IMR-90 (cell line): ENCODE results near the gene GCN1. TPM values are rescaled to one million over a fixed set of nuclear protein-coding genes. Genes with fewer than 3 reads are reported as not detected.

Experiments
- ATAC-seq: fragments of 200-7000 bp; cut with Tn5 transposase; 2 replicates; pipeline ENCODE4 v1.9.1; 2020; ENCODE audit warnings: low read depth, mild to moderate bottlenecking, moderate library complexity
- BruUV-seq: library from RNA; stranded (reverse); fragments of 400-500 nt; replicated peaks from 2 replicates; lab custom pipeline; 2021; lab: Mats Ljungman, UMichigan
- CTCF ChIA-PET: fragments of 300-600 bp; formaldehyde crosslinking; extraction: SDS; loops from one replicate; lab custom pipeline; 2021; ENCODE audit warnings: antibody characterized with exemption; lab: Yijun Ruan, JAX
- POLR2A ChIA-PET: fragments of 300-600 bp; sonication (Branson Sonifier 250); formaldehyde crosslinking; loops from one replicate; lab custom pipeline; 2022; ENCODE audit warnings: antibody characterized with exemption; ENCODE audit not compliant: unreplicated experiment; lab: Charles Lee
- DNase-seq: peaks from one replicate; pipeline ENCODE4 v3.0.0; 2013
- H2AFZ ChIP-seq: replicated peaks from 2 replicates; pipeline ENCODE3; 2013; ENCODE audit warnings: low read length, mild to moderate bottlenecking; ENCODE audit not compliant: poor library complexity
- H2AK5ac ChIP-seq: 2 replicates; pipeline ENCODE4 v1.6.1; 2013; ENCODE audit warnings: low read depth, low read length, inconsistent platforms
- H2AK9ac ChIP-seq: replicated peaks from 2 replicates; pipeline ENCODE3; 2013; ENCODE audit warnings: mild to moderate bottlenecking, low read depth, low read length, moderate library complexity; ENCODE audit not compliant: poor library complexity
- H2BK120ac ChIP-seq: 2 replicates; pipeline ENCODE4 v1.6.1; 2013; ENCODE audit warnings: low read depth, low read length, inconsistent platforms
- H2BK15ac ChIP-seq: 3 replicates; pipeline ENCODE4 v1.6.1; 2013; ENCODE audit warnings: low read depth, low read length, inconsistent platforms
- H2BK20ac ChIP-seq: 2 replicates; pipeline ENCODE4 v1.6.1; 2013; ENCODE audit warnings: low read depth, mild to moderate bottlenecking, inconsistent platforms, low read length, moderate library complexity
- H2BK5ac ChIP-seq: 2 replicates; pipeline ENCODE4 v1.6.1; 2013; ENCODE audit warnings: mild to moderate bottlenecking, low read depth, low read length, inconsistent platforms; ENCODE audit not compliant: poor library complexity, severe bottlenecking
- H3K14ac ChIP-seq: replicated peaks from 2 replicates; pipeline ENCODE4 v1.6.1; 2013; ENCODE audit warnings: low read depth, low read length, inconsistent platforms
- H3K18ac ChIP-seq: 2 replicates; pipeline ENCODE4 v1.6.1; 2013; ENCODE audit warnings: low read depth, low read length, control low read depth
- H3K23ac ChIP-seq: 2 replicates; pipeline ENCODE4 v1.6.1; 2013; ENCODE audit warnings: low read depth, low read length, inconsistent platforms
- H3K27ac ChIP-seq: 2 replicates; pipeline ENCODE4 v1.5.1; 2013; ENCODE audit warnings: mild to moderate bottlenecking, control low read depth, low read length; ENCODE audit not compliant: insufficient read depth
- H3K27me3 ChIP-seq: 2 replicates; pipeline ENCODE4 v1.6.1; 2013; ENCODE audit warnings: low read length; ENCODE audit not compliant: control insufficient read depth, insufficient read depth
- H3K36me3 ChIP-seq: 2 replicates; pipeline ENCODE4 v1.6.1; 2013; ENCODE audit warnings: low read length, mixed read lengths; ENCODE audit not compliant: control insufficient read depth, insufficient read depth
- H3K4ac ChIP-seq: 2 replicates; pipeline ENCODE4 v1.6.1; 2013; ENCODE audit warnings: low read depth, low read length, inconsistent platforms
- H3K4me1 ChIP-seq: 2 replicates; pipeline ENCODE4 v1.6.1; 2013; ENCODE audit warnings: low read length, mixed read lengths; ENCODE audit not compliant: control insufficient read depth, insufficient read depth
- H3K4me2 ChIP-seq: 2 replicates; pipeline ENCODE4 v1.6.1; 2013; ENCODE audit warnings: low read depth, mild to moderate bottlenecking, control low read depth, low read length, moderate library complexity
- H3K4me3 ChIP-seq: 2 replicates; pipeline ENCODE4 v1.5.1; 2013; ENCODE audit warnings: low read depth, mild to moderate bottlenecking, control low read depth, low read length, moderate library complexity; ENCODE audit not compliant: insufficient read depth
- H3K56ac ChIP-seq: 2 replicates; pipeline ENCODE4 v1.6.1; 2013; ENCODE audit warnings: low read length, inconsistent platforms; ENCODE audit not compliant: insufficient read depth; ENCODE audit errors: extremely low read depth
- H3K79me1 ChIP-seq, 2 experiments: 2 replicates each; pipeline ENCODE4 v1.6.1; 2013; ENCODE audit warnings: low read length in 2 of 2, inconsistent platforms in 1 of 2, low read depth in 1 of 2
- H3K9ac ChIP-seq: 2 replicates; pipeline ENCODE4 v1.6.1; 2013; ENCODE audit warnings: low read depth, low read length, control low read depth
- H3K9me1 ChIP-seq: 2 replicates; pipeline ENCODE4 v1.6.1; 2013; ENCODE audit warnings: low read length, inconsistent platforms; ENCODE audit not compliant: insufficient read depth
- H3K9me3 ChIP-seq: 2 replicates; pipeline ENCODE4 v1.6.1; 2013; ENCODE audit warnings: low read length; ENCODE audit not compliant: control insufficient read depth, insufficient read depth
- H4K20me1 ChIP-seq: 2 replicates; pipeline ENCODE4 v1.6.1; 2013; ENCODE audit warnings: low read length, inconsistent platforms; ENCODE audit not compliant: insufficient read depth
- H4K5ac ChIP-seq: 2 replicates; pipeline ENCODE4 v1.6.1; 2013; ENCODE audit warnings: mild to moderate bottlenecking, low read depth, low read length, control low read depth
- H4K8ac ChIP-seq, 2 experiments: 2 replicates each; pipeline ENCODE4 v1.6.1; 2013; ENCODE audit warnings: low read depth in 2 of 2, low read length in 2 of 2, control low read depth in 1 of 2, inconsistent platforms in 1 of 2
- H4K91ac ChIP-seq: 2 replicates; pipeline ENCODE4 v1.6.1; 2013; ENCODE audit warnings: low read depth, low read length, inconsistent platforms; ENCODE audit not compliant: insufficient read depth
- BHLHE40 ChIP-seq: fragments of 150-350 bp; IDR thresholded peaks from 2 replicates; pipeline ENCODE4 v1.6.1; 2016; ENCODE audit warnings: mild to moderate bottlenecking, low read depth, low read length
- CEBPB ChIP-seq: IDR thresholded peaks from 2 replicates; pipeline ENCODE4 v1.6.1; 2012; ENCODE audit warnings: low read depth, low read length, improper control_type of control experiment
- CHD1 ChIP-seq: IDR thresholded peaks from 2 replicates; pipeline ENCODE4 v1.6.1; 2012; ENCODE audit warnings: low read depth, low read length, improper control_type of control experiment
- FOS ChIP-seq: fragments of 150-350 bp; IDR thresholded peaks from 2 replicates; pipeline ENCODE4 v1.6.1; 2016; ENCODE audit warnings: low read depth, low read length
- MAFK ChIP-seq: IDR thresholded peaks from 2 replicates; pipeline ENCODE4 v1.6.1; 2012; ENCODE audit warnings: low read depth, low read length, improper control_type of control experiment
- MAZ ChIP-seq: IDR thresholded peaks from 2 replicates; pipeline ENCODE4 v1.6.1; 2012; ENCODE audit warnings: low read depth, mild to moderate bottlenecking, low read length, improper control_type of control experiment, moderate library complexity, borderline replicate concordance
- MXI1 ChIP-seq: IDR thresholded peaks from 2 replicates; pipeline ENCODE4 v1.6.1; 2012; ENCODE audit warnings: low read depth, mild to moderate bottlenecking, low read length, moderate library complexity, borderline replicate concordance
- NFE2L2 ChIP-seq: fragments of 150-350 bp; IDR thresholded peaks from 2 replicates; pipeline ENCODE4 v1.6.1; 2016; ENCODE audit warnings: low read depth, mild to moderate bottlenecking, low read length
- POLR2A ChIP-seq: IDR thresholded peaks from 2 replicates; pipeline ENCODE4 v1.6.1; 2012; ENCODE audit warnings: mild to moderate bottlenecking, low read depth, low read length
- RAD21 ChIP-seq: IDR thresholded peaks from 2 replicates; pipeline ENCODE4 v1.6.1; 2012; ENCODE audit warnings: low read length, improper control_type of control experiment
- RCOR1 ChIP-seq: IDR thresholded peaks from 2 replicates; pipeline ENCODE4 v1.6.1; 2012; ENCODE audit warnings: mild to moderate bottlenecking, low read length, improper control_type of control experiment; ENCODE audit not compliant: insufficient replicate concordance
- RFX5 ChIP-seq: IDR thresholded peaks from 2 replicates; pipeline ENCODE4 v1.8.0; 2012; ENCODE audit warnings: low read depth, mild to moderate bottlenecking, low read length, moderate library complexity
- SMC3 ChIP-seq: fragments of 150-350 bp; IDR thresholded peaks from 2 replicates; pipeline ENCODE4 v1.6.1; 2016; ENCODE audit warnings: low read depth, mild to moderate bottlenecking, antibody characterized with exemption, low read length, moderate library complexity
- WGBS, 2 experiments: methylation state at CpG; one replicate each; pipeline versions ENCODE4 v1.1.5 to v1.1.7; 2013; ENCODE audit warnings: missing lambda C conversion rate in 2 of 2; ENCODE audit not compliant: insufficient read length in 1 of 2; ENCODE audit errors: extremely low coverage in 2 of 2; 5-methylcytosine and 5-hydroxymethylcytosine counted together
- dilution Hi-C: fragments of 300-500 bp; cut with HindIII; formaldehyde crosslinking; loops from one replicate; pipeline ENCODE4 v1.14.3; 2018; ENCODE audit warnings: low sequenced_read_pairs; ENCODE audit not compliant: unreplicated experiment
- in situ Hi-C: fragments of 300-500 bp; cut with MboI; formaldehyde crosslinking; loops from 3 replicates; pipeline ENCODE4 v1.14.3; 2019; ENCODE audit warnings: low sequenced_read_pairs, inconsistent platforms, mixed read lengths
- intact Hi-C: fragments of 100-400 bp; cut with micrococcal nuclease; formaldehyde crosslinking; loops from 2 replicates; pipeline ENCODE4 v1.10.0; 2022
- polyA plus RNA-seq, 3 experiments: library from polyadenylated mRNA; depleted of rRNA; stranded (reverse); fragments of >200 nt; gene quantifications; 2 replicates each; pipeline ENCODE4 v1.2.3, GENCODE V29; 2012; ENCODE audit warnings: low replicate concordance in 1 of 3
- total RNA-seq: library from RNA; depleted of rRNA; stranded (reverse); fragments of >200 nt; gene quantifications from 2 replicates; pipeline ENCODE4 v1.2.3, GENCODE V29; 2012
- TF ChIP-seq, protein P1 (sequence below): conservative IDR thresholded peaks from 2 replicates; pipeline ENCODE4 v1.5.1; 2012; ENCODE audit warnings: mild to moderate bottlenecking, low read depth, low read length, improper control_type of control experiment
- TF ChIP-seq, protein P2 (sequence below): fragments of 150-350 bp; IDR thresholded peaks from 2 replicates; pipeline ENCODE4 v1.6.1; 2016; ENCODE audit warnings: low read depth, mild to moderate bottlenecking, low read length, moderate library complexity, borderline replicate concordance
- TF ChIP-seq, protein P3 (sequence below): fragments of 150-350 bp; IDR thresholded peaks from 2 replicates; pipeline ENCODE4 v1.6.1; 2017; ENCODE audit warnings: mild to moderate bottlenecking, antibody characterized with exemption, low read length, low read depth

The GCN1 gene
- total and polyA plus RNA-seq, 2 of the 4 experiments (the other 2 are of a cell fraction) = 57.8 to 77.6 TPM

DNA sequence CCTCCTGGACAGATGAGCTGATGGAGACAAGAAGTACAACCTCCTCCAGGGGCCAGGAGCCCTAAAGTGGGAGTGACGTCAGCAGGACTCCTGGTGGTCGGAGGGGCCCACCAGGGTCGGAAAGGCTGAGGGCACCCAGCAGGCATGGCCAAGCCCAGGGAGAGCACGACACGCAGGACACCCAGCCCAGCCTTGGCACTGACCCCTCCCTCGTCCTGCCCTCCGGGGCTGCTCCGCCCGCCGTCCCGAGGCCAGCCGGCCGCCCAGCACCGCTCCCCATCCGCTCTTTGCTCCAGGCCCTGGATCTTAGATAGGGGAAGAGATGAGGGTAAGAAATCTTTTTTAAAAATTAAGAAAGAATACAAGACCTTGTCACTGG lies 20.8 kb upstream of the GCN1 start:
- Histone ChIP-seq H3K36me3 (peaks cover 74% of the 10 kb centered on the region), H2AFZ (no peak overlapping the region), H2AK9ac (no peak overlapping the region), H3K9me1 (no peaks in the 10 kb centered on the region), H4K5ac (no peak overlapping the region), H2BK5ac (no peak overlapping the region), H2AK5ac (no peak overlapping the region), H4K8ac (no peak overlapping the region), H3K27me3 (no peaks in the 10 kb centered on the region), H3K9ac (no peak overlapping the region), H3K18ac (no peak overlapping the region), H3K9me3 (no peaks in the 10 kb centered on the region), H3K14ac (no peak overlapping the region), H2BK15ac (no peak overlapping the region), H3K4ac (no peak overlapping the region), H3K23ac (no peak overlapping the region), H3K4me2 (no peak overlapping the region), H3K27ac (no peak overlapping the region), H2BK20ac (no peak overlapping the region), H2BK120ac (no peak overlapping the region), H3K4me1 (no peaks in the 10 kb centered on the region), H3K56ac (no peak overlapping the region), H4K91ac (no peak overlapping the region), H4K20me1 (no peaks in the 10 kb centered on the region; the same call in none of the 2 replicates), H3K4me3 (no peak overlapping the region), H3K79me1 (peaks cover 14 to 55% of the 10 kb centered on the region in 2 experiments)
- POLR2A ChIA-PET = no interaction called here
- 90% methylated on average over 2 of the region's 15 CpGs; no CpG with 5 or more reads in 1 of the 2 experiments for WGBS, 2 experiments
- dilution Hi-C loops = no loop called here
- in situ Hi-C loops = no loop called here
- ATAC-seq = no peak
- CTCF ChIA-PET = no interaction called here
- TF ChIP-seq, protein P1, sequence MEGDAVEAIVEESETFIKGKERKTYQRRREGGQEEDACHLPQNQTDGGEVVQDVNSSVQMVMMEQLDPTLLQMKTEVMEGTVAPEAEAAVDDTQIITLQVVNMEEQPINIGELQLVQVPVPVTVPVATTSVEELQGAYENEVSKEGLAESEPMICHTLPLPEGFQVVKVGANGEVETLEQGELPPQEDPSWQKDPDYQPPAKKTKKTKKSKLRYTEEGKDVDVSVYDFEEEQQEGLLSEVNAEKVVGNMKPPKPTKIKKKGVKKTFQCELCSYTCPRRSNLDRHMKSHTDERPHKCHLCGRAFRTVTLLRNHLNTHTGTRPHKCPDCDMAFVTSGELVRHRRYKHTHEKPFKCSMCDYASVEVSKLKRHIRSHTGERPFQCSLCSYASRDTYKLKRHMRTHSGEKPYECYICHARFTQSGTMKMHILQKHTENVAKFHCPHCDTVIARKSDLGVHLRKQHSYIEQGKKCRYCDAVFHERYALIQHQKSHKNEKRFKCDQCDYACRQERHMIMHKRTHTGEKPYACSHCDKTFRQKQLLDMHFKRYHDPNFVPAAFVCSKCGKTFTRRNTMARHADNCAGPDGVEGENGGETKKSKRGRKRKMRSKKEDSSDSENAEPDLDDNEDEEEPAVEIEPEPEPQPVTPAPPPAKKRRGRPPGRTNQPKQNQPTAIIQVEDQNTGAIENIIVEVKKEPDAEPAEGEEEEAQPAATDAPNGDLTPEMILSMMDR = no peak
- TF ChIP-seq MXI1 (no peak), POLR2A (no peak), SMC3 (no peak), MAZ (no peak), RFX5 (no peak), RAD21 (no peak), NFE2L2 (no peak), RCOR1 (no peak), MAFK (no peak), CHD1 (no peak), FOS (no peak), BHLHE40 (no peak), CEBPB (no peak)
- TF ChIP-seq, protein P2, sequence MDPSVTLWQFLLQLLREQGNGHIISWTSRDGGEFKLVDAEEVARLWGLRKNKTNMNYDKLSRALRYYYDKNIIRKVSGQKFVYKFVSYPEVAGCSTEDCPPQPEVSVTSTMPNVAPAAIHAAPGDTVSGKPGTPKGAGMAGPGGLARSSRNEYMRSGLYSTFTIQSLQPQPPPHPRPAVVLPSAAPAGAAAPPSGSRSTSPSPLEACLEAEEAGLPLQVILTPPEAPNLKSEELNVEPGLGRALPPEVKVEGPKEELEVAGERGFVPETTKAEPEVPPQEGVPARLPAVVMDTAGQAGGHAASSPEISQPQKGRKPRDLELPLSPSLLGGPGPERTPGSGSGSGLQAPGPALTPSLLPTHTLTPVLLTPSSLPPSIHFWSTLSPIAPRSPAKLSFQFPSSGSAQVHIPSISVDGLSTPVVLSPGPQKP = no peak
- TF ChIP-seq, protein P3, sequence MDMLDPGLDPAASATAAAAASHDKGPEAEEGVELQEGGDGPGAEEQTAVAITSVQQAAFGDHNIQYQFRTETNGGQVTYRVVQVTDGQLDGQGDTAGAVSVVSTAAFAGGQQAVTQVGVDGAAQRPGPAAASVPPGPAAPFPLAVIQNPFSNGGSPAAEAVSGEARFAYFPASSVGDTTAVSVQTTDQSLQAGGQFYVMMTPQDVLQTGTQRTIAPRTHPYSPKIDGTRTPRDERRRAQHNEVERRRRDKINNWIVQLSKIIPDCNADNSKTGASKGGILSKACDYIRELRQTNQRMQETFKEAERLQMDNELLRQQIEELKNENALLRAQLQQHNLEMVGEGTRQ = no peak
- BruUV-seq = no TSS peak
- no peak for DNase-seq
- intact Hi-C loops = no loop called here
